ENCODE data around the gene SNX20.

- TF ChIP-seq POLR2AphosphoS5 (IDR thresholded peaks at IDR 0.05; ENCODE audit: low read depth, low read length) (no peak), REST (IDR thresholded peaks at IDR 0.05; ENCODE audit: insufficient read depth in 1 of 2, low read depth in 2 of 2, low read length in 2 of 2) (no peak), TAF1 (IDR thresholded peaks at IDR 0.05; ENCODE audit: borderline replicate concordance, insufficient read depth, low read length) (no peak), SIN3A (IDR thresholded peaks at IDR 0.05; ENCODE audit: borderline replicate concordance, insufficient read depth, low read length) (no peak), FOXP2 (optimal IDR thresholded peaks at IDR 0.05; ENCODE audit: borderline replicate concordance, extremely low read depth, extremely low read length, insufficient read depth) (no peak)
These were observed 37.1 kb upstream of the SNX20 start for GRCh38 chr16:50718061-50718760.

Measured in PFSK-1 (cell line).